HepG2 (cell line): ENCODE results near the gene P4HA1. TPM values are rescaled to one million over a fixed set of nuclear protein-coding genes. Genes with fewer than 3 reads are reported as not detected.

Experiments
- ATAC-seq: fragments of 200-7000 bp; cut with Tn5 transposase; 3 replicates; pipeline ENCODE4 v1.9.1; 2020; ENCODE audit warnings: mild to moderate bottlenecking, moderate library complexity
- BruUV-seq: library from RNA; stranded (reverse); fragments of 400-500 nt; replicated peaks from 2 replicates; lab custom pipeline; 2021; lab: Mats Ljungman, UMichigan
- CTCF ChIA-PET: fragments of 300-600 bp; formaldehyde crosslinking; extraction: SDS; loops from one replicate; lab custom pipeline; 2021; ENCODE audit warnings: low total read pairs, inconsistent platforms, low intra/inter-chr PET ratio; lab: Yijun Ruan, JAX
- POLR2A ChIA-PET: fragments of 350-600 bp; sonication (Branson Sonifier 250); formaldehyde crosslinking; loops from one replicate; lab custom pipeline; 2020; ENCODE audit warnings: antibody characterized with exemption, inconsistent platforms; lab: Yijun Ruan, JAX
- DNase-seq: peaks from one replicate; pipeline ENCODE4 v3.0.0-alpha.2; 2015; ENCODE audit warnings: low spot score
- FAIRE-seq: peaks from 3 replicates; lab custom pipeline; 2011; peaks lifted over from hg19 to GRCh38; lab: Jason Lieb, UNC
- H2AFZ ChIP-seq: one replicate; pipeline ENCODE4 v1.6.1; 2011; ENCODE audit warnings: low read length, inconsistent platforms
- H3K27ac ChIP-seq: fragments of 300-600 bp; 3 replicates; pipeline ENCODE4 v1.8.0; 2011; ENCODE audit warnings: mixed run types, mild to moderate bottlenecking, mixed read lengths, low read length, inconsistent platforms; ENCODE audit not compliant: insufficient read depth; ENCODE audit errors: extremely low read length
- H3K27me3 ChIP-seq, 2 experiments: fragments of 200-600 bp in 1 of 2; 2 replicates in 1 of 2; 3 replicates in 1 of 2; pipeline versions ENCODE4 v1.6.0 to v1.8.0; 2011; ENCODE audit warnings: low read length in 2 of 2, mild to moderate bottlenecking in 2 of 2, moderate library complexity in 2 of 2, inconsistent platforms in 1 of 2; ENCODE audit not compliant: insufficient read depth in 2 of 2, control insufficient read depth in 1 of 2
- H3K36me3 ChIP-seq, 2 experiments: fragments of 200-600 bp in 1 of 2; replicated peaks in 1 of 2; 2 replicates in 1 of 2; 3 replicates in 1 of 2; pipeline versions ENCODE4 v1.5.1 to v1.8.0; 2011; ENCODE audit warnings: low read length in 2 of 2, inconsistent platforms in 1 of 2; ENCODE audit not compliant: insufficient read depth in 2 of 2, control insufficient read depth in 1 of 2
- H3K4me1 ChIP-seq: 2 replicates; pipeline ENCODE4 v1.5.1; 2012; ENCODE audit warnings: low read length, inconsistent platforms; ENCODE audit not compliant: insufficient read depth
- H3K4me2 ChIP-seq: 2 replicates; pipeline ENCODE4 v1.6.0; 2011; ENCODE audit warnings: low read depth, low read length, inconsistent platforms
- H3K4me3 ChIP-seq, 3 experiments: fragments of 200-600 bp in 1 of 3; sonication (generic), shearing (Covaris generic) in 1 of 3; replicated peaks in 1 of 3; 2 replicates each; pipeline ENCODE4 v1.5.1; 2011 to 2016; ENCODE audit warnings: low read length in 3 of 3, inconsistent platforms in 2 of 3, low read depth in 2 of 3, mild to moderate bottlenecking in 2 of 3, control low read depth in 1 of 3, mixed read lengths in 1 of 3; ENCODE audit not compliant: insufficient read depth in 1 of 3
- H3K79me2 ChIP-seq: one replicate; pipeline ENCODE4 v1.6.1; 2011; ENCODE audit warnings: low read length, inconsistent platforms; ENCODE audit not compliant: insufficient read depth
- H3K9ac ChIP-seq: 2 replicates; pipeline ENCODE4 v1.6.0; 2011; ENCODE audit warnings: mild to moderate bottlenecking, low read depth, low read length, inconsistent platforms; ENCODE audit not compliant: insufficient read depth
- H3K9me3 ChIP-seq: 2 replicates; pipeline ENCODE4 v1.5.1; 2012; ENCODE audit warnings: mild to moderate bottlenecking, low read length
- H4K20me1 ChIP-seq: 2 replicates; pipeline ENCODE4 v1.6.0; 2011; ENCODE audit warnings: inconsistent platforms, mild to moderate bottlenecking, low read length, moderate library complexity; ENCODE audit not compliant: insufficient read depth
- DPF2 ChIP-seq: sonication (generic); formaldehyde crosslinking; IDR thresholded peaks from 2 replicates; pipeline ENCODE4 v1.4.0; 2020; ENCODE audit warnings: mild to moderate bottlenecking, low read depth, missing genetic modification reagents, borderline replicate concordance
- MBNL3 ChIP-seq: fragments of 250-450 bp; sonication (Bioruptor Pico); conservative IDR thresholded peaks from 2 replicates; pipeline ENCODE4 v1.8.0; 2022; ENCODE audit warnings: mild to moderate bottlenecking, inconsistent platforms
- NKX3-1 ChIP-seq: sonication (generic); formaldehyde crosslinking; IDR thresholded peaks from 2 replicates; pipeline ENCODE4 v1.5.0; 2020; ENCODE audit warnings: missing genetic modification reagents
- PHF21A ChIP-seq: sonication (generic); formaldehyde crosslinking; IDR thresholded peaks from 2 replicates; pipeline ENCODE4 v1.5.0; 2020; ENCODE audit warnings: mild to moderate bottlenecking, missing genetic modification reagents
- ZNF34 ChIP-seq: sonication (generic); formaldehyde crosslinking; IDR thresholded peaks from 2 replicates; pipeline ENCODE4 v1.4.0; 2020; ENCODE audit warnings: mild to moderate bottlenecking, missing genetic modification reagents, borderline replicate concordance
- ZNF552 ChIP-seq: sonication (generic); formaldehyde crosslinking; IDR thresholded peaks from 2 replicates; pipeline ENCODE4 v1.9.0; 2022; ENCODE audit warnings: missing genetic modification reagents, mild to moderate bottlenecking, borderline replicate concordance
- ZNF569 ChIP-seq: sonication (generic); formaldehyde crosslinking; IDR thresholded peaks from 2 replicates; pipeline ENCODE4 v1.5.0; 2020; ENCODE audit warnings: mild to moderate bottlenecking, missing genetic modification reagents, moderate library complexity, borderline replicate concordance
- ZSCAN29 ChIP-seq: sonication (generic); formaldehyde crosslinking; conservative IDR thresholded peaks from 2 replicates; pipeline ENCODE4 v1.4.0; 2020; ENCODE audit warnings: mild to moderate bottlenecking, missing genetic modification reagents
- WGBS: methylation state at CpG from one replicate; pipeline ENCODE4 v1.1.6; 2017; ENCODE audit warnings: low lambda C conversion rate; 5-methylcytosine and 5-hydroxymethylcytosine counted together
- in situ Hi-C: cut with HindIII; loops from 2 replicates; pipeline ENCODE4 v1.10.0; 2017; ENCODE audit warnings: low pct_unique_long_range_greater_than_20kb; ENCODE audit not compliant: extremely low pct_ligation_motif_present
- intact Hi-C: fragments of 100-400 bp; cut with micrococcal nuclease; formaldehyde crosslinking; loops from one replicate; pipeline ENCODE4 v1.10.0; 2022; ENCODE audit not compliant: unreplicated experiment
- polyA plus RNA-seq, 8 experiments: library from polyadenylated mRNA; depleted of rRNA in 3 of 8; stranded (reverse) in 7 of 8; unstranded in 1 of 8; fragments of >200 nt; fragmentation: Illumina TruSeq in 4 of 8; extraction: Trizol in 4 of 8; gene quantifications; 2 replicates each; pipeline versions ENCODE4 v1.2.1 to v1.2.3, GENCODE V29; 2011 to 2016; ENCODE audit warnings: low read depth in 4 of 8, missing spikeins in 1 of 8, mixed read lengths in 1 of 8; ENCODE audit not compliant: insufficient read depth in 1 of 8
- total RNA-seq, 5 experiments: library from RNA; depleted of rRNA; stranded (reverse); fragments of >200 nt; fragmentation: Illumina TruSeq; extraction: Trizol; gene quantifications; 2 replicates each; pipeline ENCODE4 v1.2.3, GENCODE V29; 2016; ENCODE audit warnings: low read depth in 1 of 5
- TF ChIP-seq, protein P1 (sequence below): sonication (generic); formaldehyde crosslinking; IDR thresholded peaks from 2 replicates; pipeline ENCODE4 v1.8.0; 2023; ENCODE audit warnings: mild to moderate bottlenecking, missing genetic modification reagents
- TF ChIP-seq, protein P2 (sequence below): sonication (generic); IDR thresholded peaks from 2 replicates; pipeline ENCODE4 v1.6.1; 2016; ENCODE audit warnings: low read depth, borderline replicate concordance

The P4HA1 gene
- total and polyA plus RNA-seq, 2 of the 13 experiments (the other 11 are each of a cell fraction or from before 2014, with no cell fraction given), result 63.1 to 196 TPM

DNA sequence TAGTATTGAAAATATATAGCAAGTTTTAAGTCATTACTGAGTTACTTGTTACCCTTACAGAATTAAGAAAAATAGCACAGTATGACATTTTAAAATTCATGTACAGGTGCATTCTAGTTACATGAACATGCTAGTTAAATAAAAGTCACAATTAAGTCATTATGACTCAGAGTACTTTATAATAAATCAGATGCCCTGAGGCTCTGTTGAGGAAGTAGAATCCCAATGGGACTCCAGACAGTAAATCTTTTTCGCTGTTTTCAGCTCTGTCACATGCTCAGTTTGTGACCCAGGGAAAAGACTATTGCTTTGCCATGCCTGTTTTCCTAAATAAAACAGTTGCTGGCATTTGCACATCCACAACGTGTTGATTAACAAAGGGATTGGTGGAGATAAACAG lies 34.6 kb upstream of the P4HA1 start:
- H3K79me2 ChIP-seq, result no peaks in the 10 kb centered on the region
- DNase-seq, result no peak
- BruUV-seq, result no TSS peak
- no peak for TF ChIP-seq MBNL3 (CRISPR knock-in tag)
- no peak for TF ChIP-seq ZSCAN29 (CRISPR knock-in tag)
- TF ChIP-seq PHF21A, result no peak
- TF ChIP-seq, protein P1, sequence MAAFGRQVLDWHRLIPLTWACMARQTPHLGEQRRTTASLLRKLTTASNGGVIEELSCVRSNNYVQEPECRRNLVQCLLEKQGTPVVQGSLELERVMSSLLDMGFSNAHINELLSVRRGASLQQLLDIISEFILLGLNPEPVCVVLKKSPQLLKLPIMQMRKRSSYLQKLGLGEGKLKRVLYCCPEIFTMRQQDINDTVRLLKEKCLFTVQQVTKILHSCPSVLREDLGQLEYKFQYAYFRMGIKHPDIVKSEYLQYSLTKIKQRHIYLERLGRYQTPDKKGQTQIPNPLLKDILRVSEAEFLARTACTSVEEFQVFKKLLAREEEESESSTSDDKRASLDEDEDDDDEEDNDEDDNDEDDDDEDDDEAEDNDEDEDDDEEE (CRISPR knock-in tag), result no peak
- no peak for TF ChIP-seq ZNF552 (CRISPR knock-in tag)
- TF ChIP-seq ZNF569 (CRISPR knock-in tag), result no peak
- TF ChIP-seq, all 625 proteins: peak for 0
- Histone ChIP-seq H3K4me2 (no peak overlapping the region), H3K9me3 (no peaks in the 10 kb centered on the region), H3K27me3 (no peaks in the 10 kb centered on the region), H3K4me3 (no peak overlapping the region), H3K36me3 (peaks cover 6 to 57% of the 10 kb centered on the region in 2 experiments), H3K4me1 (peaks cover 44% of the 10 kb centered on the region), H3K27ac (peak overlapping the region; percentile 73), H4K20me1 (no peaks in the 10 kb centered on the region), H3K9ac (no peak overlapping the region), H2AFZ (no peak overlapping the region)
- in situ Hi-C loops (no loop called here), intact Hi-C loops (no loop called here)
- FAIRE-seq, result no peak
- POLR2A ChIA-PET, result interaction anchor here (1.2 to 3.6 kb wide), 2 partner anchors 20 to 35 kb away, joined by 4 to 26 read pairs; partner anchors contain the start of genes NUDT13 and P4HA1
- ATAC-seq, result no peak
- CTCF ChIA-PET, result no interaction called here
- WGBS, result 77% methylated on average over 2 of the region's 2 CpGs

DNA sequence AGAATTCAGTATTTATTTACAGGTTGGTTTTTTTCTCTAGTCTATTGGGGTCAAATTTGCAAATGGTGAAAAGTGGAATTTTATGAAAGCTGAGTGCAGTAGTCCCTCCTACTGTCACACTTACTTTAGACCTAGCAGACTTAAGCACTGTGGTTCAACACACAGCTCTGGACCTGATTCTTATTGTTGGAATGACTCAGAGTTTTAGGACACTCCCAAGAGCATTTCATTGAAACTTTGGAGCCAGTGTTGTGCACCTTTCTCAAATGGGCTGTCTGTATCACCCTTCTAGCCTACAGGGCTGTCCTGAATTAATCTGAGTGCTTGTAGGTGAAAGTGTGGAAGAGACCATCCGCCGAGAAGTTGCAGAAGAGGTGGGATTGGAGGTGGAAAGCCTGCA lies 29.7 kb upstream of the P4HA1 start:
- H3K36me3 ChIP-seq, result peaks cover 5 to 52% of the 10 kb centered on the region in 2 experiments
- H3K9me3 ChIP-seq, result no peaks in the 10 kb centered on the region
- no peak overlapping the region for H2AFZ ChIP-seq
- DNase-seq (no peak), FAIRE-seq (no peak), ATAC-seq (no peak)
- no peaks in the 10 kb centered on the region for H3K79me2 ChIP-seq
- H3K4me2 ChIP-seq, result no peak overlapping the region
- H3K27ac ChIP-seq, result peak overlapping the region; percentile 5
- no TSS peak for BruUV-seq
- no peaks in the 10 kb centered on the region for H4K20me1 ChIP-seq
- TF ChIP-seq, protein P2, sequence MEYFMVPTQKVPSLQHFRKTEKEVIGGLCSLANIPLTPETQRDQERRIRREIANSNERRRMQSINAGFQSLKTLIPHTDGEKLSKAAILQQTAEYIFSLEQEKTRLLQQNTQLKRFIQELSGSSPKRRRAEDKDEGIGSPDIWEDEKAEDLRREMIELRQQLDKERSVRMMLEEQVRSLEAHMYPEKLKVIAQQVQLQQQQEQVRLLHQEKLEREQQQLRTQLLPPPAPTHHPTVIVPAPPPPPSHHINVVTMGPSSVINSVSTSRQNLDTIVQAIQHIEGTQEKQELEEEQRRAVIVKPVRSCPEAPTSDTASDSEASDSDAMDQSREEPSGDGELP, result no peak
- TF ChIP-seq ZNF34 (no peak), NKX3-1 (CRISPR knock-in tag) (no peak), DPF2 (CRISPR knock-in tag) (no peak)
- ChIA-PET POLR2A (interaction anchor here (0.6 kb wide), 1 partner anchor 39 kb away, joined by 3 read pairs; no protein-coding TSS in a partner anchor), CTCF (no interaction called here)
- WGBS, result 100% methylated on average over 2 of the region's 2 CpGs
- H3K4me3 ChIP-seq, result no peak overlapping the region
- peaks cover 30% of the 10 kb centered on the region for H3K4me1 ChIP-seq
- H3K27me3 ChIP-seq, result no peaks in the 10 kb centered on the region
- intact Hi-C loops (no loop called here), in situ Hi-C loops (no loop called here)
- H3K9ac ChIP-seq, result no peak overlapping the region
